ENCODE data around the gene CREB3L1.

CREB3L1 gene

GRCh38 chr11:46277622-46278386 lies at the start of gene CREB3L1:
CREB3L1 (plus strand) TSS chr11:46277662; CDS start chr11:46278112, 450 bp downstream.
- no peak for DNase-seq (ENCODE audit: low read depth in 3 of 3)

GRCh38 chr11:46229230-46229629 lies 48.2 kb upstream of the CREB3L1 start:
- no peak for DNase-seq (ENCODE audit: low read depth in 3 of 3)

GRCh38 chr11:46234311-46234710 lies 43.2 kb upstream of the CREB3L1 start:
- DNase-seq (ENCODE audit: low read depth in 3 of 3) = no peak

GRCh38 chr11:46235777-46236688 lies 41.4 kb upstream of the CREB3L1 start:
- DNase-seq (ENCODE audit: low read depth in 3 of 3) = no peak

- no peak for DNase-seq (ENCODE audit: low read depth in 3 of 3)
Measured at GRCh38 chr11:46236918-46237247, 40.6 kb upstream of the CREB3L1 start.

GRCh38 chr11:46237248-46238077 lies 40.0 kb upstream of the CREB3L1 start:
- DNase-seq (ENCODE audit: low read depth in 3 of 3) = peak; percentile 24 to 58 (median 32)

- DNase-seq (ENCODE audit: low read depth in 3 of 3) = peak; percentile 35 to 64 (median 36)
Measured at GRCh38 chr11:46238078-46238966, 39.1 kb upstream of the CREB3L1 start.

GRCh38 chr11:46238967-46239800 lies 38.3 kb upstream of the CREB3L1 start:
- peak; percentile 54 to 66 (median 66) for DNase-seq (ENCODE audit: low read depth in 3 of 3)

- no peak for DNase-seq (ENCODE audit: low read depth in 3 of 3)
Measured at GRCh38 chr11:46239801-46240061, 37.7 kb upstream of the CREB3L1 start.

GRCh38 chr11:46240371-46240770 lies 37.1 kb upstream of the CREB3L1 start:
- DNase-seq (ENCODE audit: low read depth in 3 of 3) = no peak

GRCh38 chr11:46240861-46241260 lies 36.6 kb upstream of the CREB3L1 start:
- no peak for DNase-seq (ENCODE audit: low read depth in 3 of 3)

- DNase-seq (ENCODE audit: low read depth in 3 of 3) = no peak
Measured at GRCh38 chr11:46242041-46242951, 35.2 kb upstream of the CREB3L1 start.

GRCh38 chr11:46242952-46243795 lies 34.3 kb upstream of the CREB3L1 start:
- DNase-seq (ENCODE audit: low read depth in 3 of 3) = peak; percentile 82 to 93 (median 83)

- no peak for DNase-seq (ENCODE audit: low read depth in 3 of 3)
Measured at GRCh38 chr11:46243796-46244109, 33.7 kb upstream of the CREB3L1 start.

GRCh38 chr11:46246521-46246920 lies 30.9 kb upstream of the CREB3L1 start:
- no peak for DNase-seq (ENCODE audit: low read depth in 3 of 3)

GRCh38 chr11:46247090-46247489 lies 30.4 kb upstream of the CREB3L1 start:
- no peak for DNase-seq (ENCODE audit: low read depth in 3 of 3)

GRCh38 chr11:46247659-46248058 lies 29.8 kb upstream of the CREB3L1 start:
- peak in 1 of 3 donors; percentile 37 for DNase-seq (ENCODE audit: low read depth in 3 of 3)
